Esophagus squamous epithelium (tissue), 5 donors: ENCODE data around the gene GPSM1. TPM values are rescaled to one million over a fixed set of nuclear protein-coding genes. Genes with fewer than 3 reads are reported as not detected.

Experiments used
- DNase-seq: peaks from one replicate; lab custom pipeline; 2025; lab: John Stamatoyannopoulos, UW
- H3K27ac ChIP-seq, 4 donors: fragments of 200-600 bp; sonication (generic); one replicate each; pipeline ENCODE4 v1.5.1; 2016 to 2019; ENCODE audit warnings: mild to moderate bottlenecking in 1 of 4
- H3K27me3 ChIP-seq, 4 donors: fragments of 200-600 bp; sonication (generic); 1 replicate in 3 of 4; 2 replicates in 1 of 4; pipeline versions ENCODE4 v1.5.1 to v1.6.0; 2017 to 2021; ENCODE audit warnings: antibody characterized with exemption in 1 of 4
- H3K36me3 ChIP-seq, 3 donors: fragments of 200-600 bp; sonication (generic); one replicate each; pipeline ENCODE4 v1.5.1; 2016 to 2019
- H3K4me1 ChIP-seq, 3 donors: fragments of 200-600 bp; sonication (generic); one replicate each; pipeline ENCODE4 v1.5.1; 2017 to 2019
- H3K4me3 ChIP-seq, 4 donors: fragments of 200-600 bp; sonication (generic); 1 replicate in 3 of 4; 2 replicates in 1 of 4; pipeline ENCODE4 v1.5.1; 2016 to 2019; ENCODE audit warnings: mild to moderate bottlenecking in 2 of 4, moderate library complexity in 1 of 4
- H3K9me3 ChIP-seq, 3 donors: fragments of 200-600 bp; sonication (generic); one replicate each; pipeline ENCODE4 v1.5.1; 2016 to 2019
- POLR2A ChIP-seq, 4 donors: fragments of 450-650 bp; IDR thresholded peaks; one replicate each; pipeline ENCODE4 v1.6.1; 2017; ENCODE audit warnings: antibody characterized with exemption in 4 of 4, mild to moderate bottlenecking in 4 of 4, moderate library complexity in 3 of 4
- WGBS, 2 donors: methylation state at CpG; one replicate each; pipeline ENCODE4 v1.1.5; 2018; 5-methylcytosine and 5-hydroxymethylcytosine counted together
- intact Hi-C: fragments of 100-400 bp; cut with DNase I; formaldehyde crosslinking; loops from one replicate; pipeline ENCODE4 v1.15.0; 2022
- total RNA-seq, 4 donors: library from RNA; depleted of rRNA; stranded (reverse); fragments of >200 nt; gene quantifications; one replicate each; pipeline ENCODE4 v1.1.0, GENCODE V29; 2016
- TF ChIP-seq, protein P1 (sequence below), 6 experiments: fragments of 450-650 bp in 4 of 6; fragments of 200-600 bp in 2 of 6; sonication (generic) in 2 of 6; IDR thresholded peaks; one replicate each; pipeline ENCODE4 v1.5.1; 2016 to 2019; ENCODE audit warnings: antibody characterized with exemption in 6 of 6, mild to moderate bottlenecking in 4 of 6, moderate library complexity in 4 of 6
- donor health status: DM: yes; HTN: yes; CAD: no.

GPSM1 gene
- total RNA-seq, 4 donors from 2014 or later: 0.72 to 8.2 (median 1.9) TPM

DNA sequence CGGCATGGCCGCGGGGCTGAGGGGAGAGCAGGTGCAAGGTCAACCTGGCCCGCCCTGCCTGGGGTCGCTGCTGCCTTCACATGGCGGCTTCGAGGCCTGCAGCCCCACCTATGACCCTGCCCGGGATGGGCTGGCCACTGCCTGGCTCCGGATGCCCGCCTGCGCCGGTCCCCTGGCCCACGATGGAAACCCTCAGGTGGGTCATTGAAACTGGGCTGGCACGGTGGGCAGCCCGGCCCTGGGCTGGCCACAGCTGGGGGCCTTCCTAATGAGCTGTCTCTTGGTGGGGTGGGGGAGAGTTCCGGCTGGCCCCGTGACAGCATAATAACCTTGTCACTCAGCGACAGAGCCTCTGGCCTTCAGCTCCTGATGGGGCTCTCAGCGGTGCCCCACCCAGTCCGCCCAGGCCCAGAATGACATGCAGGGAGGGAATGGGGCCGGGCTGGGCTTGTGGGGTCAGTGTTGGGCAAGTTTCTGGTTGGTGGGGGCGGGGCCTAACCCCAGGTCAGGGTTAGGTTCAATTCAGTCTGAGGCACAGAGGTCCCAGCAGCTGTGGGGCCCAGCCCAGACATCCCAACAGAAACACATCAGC lies 23.4 kb upstream of the GPSM1 start, which contains the start of gene CCDC187:
TSS of gene CCDC187 (minus strand) at position 270 of the 592 bp plus-strand sequence. CDS start at position 6, 264 bp downstream.
- WGBS, 2 donors: no CpG with 5 or more reads among the region's 22 CpGs
- H3K4me1 ChIP-seq: peaks cover 0 to 8% (median 0%) of the 10 kb centered on the region in 3 donors
- intact Hi-C loops: no loop called here

DNA sequence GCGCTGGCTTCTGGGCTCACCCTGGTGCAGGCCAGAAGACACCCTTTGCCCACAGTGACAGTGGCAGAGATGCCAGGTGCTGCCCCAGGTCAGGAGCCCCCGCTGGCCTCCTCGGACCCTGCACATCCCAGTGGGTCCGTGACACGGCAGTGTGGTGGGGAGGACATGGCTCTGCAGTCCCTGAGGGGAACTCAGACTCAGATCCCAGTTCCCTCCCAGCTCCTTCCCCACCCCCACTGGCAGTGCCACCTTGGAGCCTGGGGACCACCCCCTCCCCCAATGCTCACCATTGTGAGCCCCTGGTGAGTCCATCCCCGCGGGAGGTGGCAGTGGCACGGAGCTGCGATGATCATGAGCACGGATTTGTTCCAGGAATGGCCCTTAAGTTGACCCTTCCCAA lies 22.9 kb upstream of the GPSM1 start:
- intact Hi-C loops: no loop called here
- Histone ChIP-seq H3K27me3 (peaks cover 0 to 69% (median 0%) of the 10 kb centered on the region in 4 donors), H3K27ac (no peak overlapping the region), H3K36me3 (no peaks in the 10 kb centered on the region), H3K4me1 (peaks cover 0 to 13% (median 0%) of the 10 kb centered on the region in 3 donors), H3K9me3 (no peaks in the 10 kb centered on the region), H3K4me3 (no peak overlapping the region)
- TF ChIP-seq, protein P1, sequence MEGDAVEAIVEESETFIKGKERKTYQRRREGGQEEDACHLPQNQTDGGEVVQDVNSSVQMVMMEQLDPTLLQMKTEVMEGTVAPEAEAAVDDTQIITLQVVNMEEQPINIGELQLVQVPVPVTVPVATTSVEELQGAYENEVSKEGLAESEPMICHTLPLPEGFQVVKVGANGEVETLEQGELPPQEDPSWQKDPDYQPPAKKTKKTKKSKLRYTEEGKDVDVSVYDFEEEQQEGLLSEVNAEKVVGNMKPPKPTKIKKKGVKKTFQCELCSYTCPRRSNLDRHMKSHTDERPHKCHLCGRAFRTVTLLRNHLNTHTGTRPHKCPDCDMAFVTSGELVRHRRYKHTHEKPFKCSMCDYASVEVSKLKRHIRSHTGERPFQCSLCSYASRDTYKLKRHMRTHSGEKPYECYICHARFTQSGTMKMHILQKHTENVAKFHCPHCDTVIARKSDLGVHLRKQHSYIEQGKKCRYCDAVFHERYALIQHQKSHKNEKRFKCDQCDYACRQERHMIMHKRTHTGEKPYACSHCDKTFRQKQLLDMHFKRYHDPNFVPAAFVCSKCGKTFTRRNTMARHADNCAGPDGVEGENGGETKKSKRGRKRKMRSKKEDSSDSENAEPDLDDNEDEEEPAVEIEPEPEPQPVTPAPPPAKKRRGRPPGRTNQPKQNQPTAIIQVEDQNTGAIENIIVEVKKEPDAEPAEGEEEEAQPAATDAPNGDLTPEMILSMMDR (IDR thresholded peaks at IDR 0.05): no peak
- TF ChIP-seq POLR2A (IDR thresholded peaks at IDR 0.05): no peak
- WGBS, 2 donors: no CpG with 5 or more reads among the region's 10 CpGs
- DNase-seq: no peak

More for the DNA sequence above, 23.4 kb upstream of the GPSM1 start, which contains the start of gene CCDC187:
- Histone ChIP-seq H3K27me3 (peaks cover 0 to 68% (median 0%) of the 10 kb centered on the region in 4 donors), H3K9me3 (no peaks in the 10 kb centered on the region), H3K36me3 (no peaks in the 10 kb centered on the region), H3K27ac (no peak within 1 kb of the TSS), H3K4me3 (no peak within 1 kb of the TSS)
- TF ChIP-seq POLR2A (IDR thresholded peaks at IDR 0.05): no peak
- TF ChIP-seq, protein P1 (IDR thresholded peaks at IDR 0.05): no peak
- DNase-seq: no peak

DNA sequence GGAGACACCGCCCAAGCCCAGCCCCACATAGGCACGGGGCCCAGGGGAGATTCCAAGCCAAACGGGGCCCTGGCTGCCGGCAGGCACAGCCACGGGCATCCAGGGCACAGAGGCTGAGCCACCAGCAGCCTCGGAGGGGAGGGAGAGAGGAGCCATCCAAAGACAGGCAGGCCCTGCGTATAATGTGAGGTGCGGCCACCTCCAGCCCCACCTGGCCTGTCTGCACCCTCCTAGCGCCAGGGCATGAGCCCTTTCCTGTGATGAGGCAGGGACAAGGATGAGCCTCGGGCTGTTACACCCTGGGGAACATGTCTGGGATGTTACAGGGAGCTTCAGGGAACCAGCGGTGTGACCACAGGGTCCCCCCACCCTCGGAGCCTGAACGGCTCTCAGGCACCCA lies 22.4 kb upstream of the GPSM1 start:
- TF ChIP-seq POLR2A (IDR thresholded peaks at IDR 0.05): no peak
- TF ChIP-seq, protein P1 (IDR thresholded peaks at IDR 0.05): no peak
- H3K27me3 ChIP-seq: peaks cover 0 to 67% (median 0%) of the 10 kb centered on the region in 4 donors
- intact Hi-C loops: no loop called here
- WGBS, 2 donors: 14 to 92% methylated on average over 3 to 4 of the region's 13 CpGs
- DNase-seq: no peak
- no peaks in the 10 kb centered on the region for H3K36me3 ChIP-seq
- H3K4me1 ChIP-seq: peaks cover 0 to 14% (median 0%) of the 10 kb centered on the region in 3 donors
- no peak overlapping the region for H3K4me3 ChIP-seq
- no peak overlapping the region for H3K27ac ChIP-seq
- H3K9me3 ChIP-seq: no peaks in the 10 kb centered on the region

DNA sequence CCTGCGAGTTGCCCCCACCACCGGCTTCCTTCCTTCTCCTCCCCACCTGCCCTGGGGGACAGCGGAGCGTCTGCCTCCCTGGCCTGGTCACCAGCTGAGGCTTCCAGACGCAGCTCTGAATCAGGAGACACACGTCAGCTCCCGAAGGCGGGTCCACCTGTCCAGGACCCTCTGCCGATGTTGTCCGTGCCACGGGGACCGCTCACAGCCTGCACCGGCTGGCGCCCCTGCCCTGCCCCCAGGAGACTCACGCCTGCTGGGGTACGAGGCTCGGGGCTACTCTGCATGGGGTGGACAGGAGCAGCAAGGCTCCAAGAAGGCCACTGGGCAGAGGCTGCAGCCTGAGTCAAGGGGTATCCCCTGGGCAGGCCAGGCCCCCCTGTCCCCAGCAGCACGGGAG lies 21.5 kb upstream of the GPSM1 start:
- DNase-seq: no peak
- no peak overlapping the region for H3K27ac ChIP-seq
- H3K36me3 ChIP-seq: no peaks in the 10 kb centered on the region
- TF ChIP-seq, protein P1 (IDR thresholded peaks at IDR 0.05): no peak
- TF ChIP-seq POLR2A (IDR thresholded peaks at IDR 0.05): no peak
- peaks cover 0 to 73% (median 0%) of the 10 kb centered on the region in 4 donors for H3K27me3 ChIP-seq
- H3K9me3 ChIP-seq: no peaks in the 10 kb centered on the region
- peaks cover 0 to 19% (median 0%) of the 10 kb centered on the region in 3 donors for H3K4me1 ChIP-seq
- no peak overlapping the region for H3K4me3 ChIP-seq
- 20 to 48% methylated on average over 1 to 4 of the region's 18 CpGs for WGBS, 2 donors
- intact Hi-C loops: no loop called here
